ENCODE measurements around the gene USP36.

DNA sequence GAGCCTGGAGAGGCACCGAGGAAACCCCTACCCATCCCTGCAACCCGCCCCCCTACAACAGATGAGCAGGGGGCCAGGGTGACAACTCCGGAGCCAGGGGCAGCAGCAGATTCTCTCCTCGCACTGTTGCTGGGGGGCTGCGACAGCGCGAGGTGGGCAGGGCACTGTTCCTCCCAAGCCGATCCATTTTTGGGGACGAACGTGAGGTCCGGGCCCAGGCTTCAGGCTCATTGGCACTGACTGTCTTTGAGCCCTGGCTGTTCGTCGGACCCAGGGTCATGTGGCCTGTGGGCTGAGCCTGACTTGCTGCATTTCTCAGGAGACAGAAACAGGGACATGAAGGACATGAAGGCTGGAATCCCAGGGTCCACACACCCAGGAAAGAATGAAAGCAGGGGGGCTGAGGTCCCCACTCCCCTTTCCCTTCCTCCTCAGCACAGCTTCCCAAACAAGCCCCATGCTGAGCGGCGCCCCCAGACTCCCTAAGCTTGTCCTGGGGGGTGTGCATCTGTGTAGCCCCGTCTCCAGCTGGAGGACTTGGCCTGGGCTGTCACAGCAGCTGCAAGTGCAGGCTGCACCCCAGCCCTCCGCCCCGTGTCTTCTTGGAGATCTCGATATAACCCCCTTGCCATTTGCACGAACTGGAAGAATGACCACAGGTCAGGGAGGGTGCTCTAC, 43.7 kb upstream of the USP36 start:
- TF ChIP-seq EP300 (IDR thresholded peaks at IDR 0.05; ENCODE audit: borderline replicate concordance) (no peak), RAD21 (IDR thresholded peaks at IDR 0.05; ENCODE audit: low read depth) (no peak), FOXM1 (IDR thresholded peaks at IDR 0.05; ENCODE audit: borderline replicate concordance, low read depth) (no peak)
- TF ChIP-seq, protein P1, sequence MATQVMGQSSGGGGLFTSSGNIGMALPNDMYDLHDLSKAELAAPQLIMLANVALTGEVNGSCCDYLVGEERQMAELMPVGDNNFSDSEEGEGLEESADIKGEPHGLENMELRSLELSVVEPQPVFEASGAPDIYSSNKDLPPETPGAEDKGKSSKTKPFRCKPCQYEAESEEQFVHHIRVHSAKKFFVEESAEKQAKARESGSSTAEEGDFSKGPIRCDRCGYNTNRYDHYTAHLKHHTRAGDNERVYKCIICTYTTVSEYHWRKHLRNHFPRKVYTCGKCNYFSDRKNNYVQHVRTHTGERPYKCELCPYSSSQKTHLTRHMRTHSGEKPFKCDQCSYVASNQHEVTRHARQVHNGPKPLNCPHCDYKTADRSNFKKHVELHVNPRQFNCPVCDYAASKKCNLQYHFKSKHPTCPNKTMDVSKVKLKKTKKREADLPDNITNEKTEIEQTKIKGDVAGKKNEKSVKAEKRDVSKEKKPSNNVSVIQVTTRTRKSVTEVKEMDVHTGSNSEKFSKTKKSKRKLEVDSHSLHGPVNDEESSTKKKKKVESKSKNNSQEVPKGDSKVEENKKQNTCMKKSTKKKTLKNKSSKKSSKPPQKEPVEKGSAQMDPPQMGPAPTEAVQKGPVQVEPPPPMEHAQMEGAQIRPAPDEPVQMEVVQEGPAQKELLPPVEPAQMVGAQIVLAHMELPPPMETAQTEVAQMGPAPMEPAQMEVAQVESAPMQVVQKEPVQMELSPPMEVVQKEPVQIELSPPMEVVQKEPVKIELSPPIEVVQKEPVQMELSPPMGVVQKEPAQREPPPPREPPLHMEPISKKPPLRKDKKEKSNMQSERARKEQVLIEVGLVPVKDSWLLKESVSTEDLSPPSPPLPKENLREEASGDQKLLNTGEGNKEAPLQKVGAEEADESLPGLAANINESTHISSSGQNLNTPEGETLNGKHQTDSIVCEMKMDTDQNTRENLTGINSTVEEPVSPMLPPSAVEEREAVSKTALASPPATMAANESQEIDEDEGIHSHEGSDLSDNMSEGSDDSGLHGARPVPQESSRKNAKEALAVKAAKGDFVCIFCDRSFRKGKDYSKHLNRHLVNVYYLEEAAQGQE (IDR thresholded peaks at IDR 0.05; ENCODE audit: low read depth): no peak

Measured in Ishikawa (cell line).